GM19035 (cell line): ENCODE results near the gene MBTD1.
"Not testable (repeated sequence)": the region's sequence is repeated elsewhere in the genome, so short reads cannot be mapped to it uniquely, and the experiment has no call there.

Source experiments
- ATAC-seq: cut with Tn5 transposase; IDR thresholded peaks from one replicate; pipeline ENCODE4 v1.9.1; 2021; ENCODE audit not compliant: unreplicated experiment

The MBTD1 gene

GRCh38 chr17:51256101-51256500 is 3.7 kb downstream of the MBTD1 start:
- no peak for ATAC-seq

DNA sequence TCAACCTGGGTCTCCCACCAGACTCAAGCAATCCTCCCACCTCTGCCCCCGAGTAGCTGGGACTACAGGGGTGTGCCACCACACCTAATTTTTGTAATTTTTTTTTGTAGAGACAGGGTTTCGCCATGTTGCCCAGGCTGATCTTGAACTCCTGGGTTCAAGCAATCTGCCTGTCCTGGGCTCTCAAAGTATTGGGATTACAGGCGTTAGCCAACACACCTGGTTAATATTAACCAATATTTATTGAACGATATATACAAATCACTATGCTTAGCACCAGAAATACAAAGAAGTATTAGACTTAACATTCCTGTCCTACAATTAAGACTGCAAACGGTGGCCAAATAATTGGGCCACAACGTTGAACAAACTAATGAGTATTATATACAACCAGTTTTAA is 4.2 kb downstream of the MBTD1 start:
- ATAC-seq: no peak

DNA sequence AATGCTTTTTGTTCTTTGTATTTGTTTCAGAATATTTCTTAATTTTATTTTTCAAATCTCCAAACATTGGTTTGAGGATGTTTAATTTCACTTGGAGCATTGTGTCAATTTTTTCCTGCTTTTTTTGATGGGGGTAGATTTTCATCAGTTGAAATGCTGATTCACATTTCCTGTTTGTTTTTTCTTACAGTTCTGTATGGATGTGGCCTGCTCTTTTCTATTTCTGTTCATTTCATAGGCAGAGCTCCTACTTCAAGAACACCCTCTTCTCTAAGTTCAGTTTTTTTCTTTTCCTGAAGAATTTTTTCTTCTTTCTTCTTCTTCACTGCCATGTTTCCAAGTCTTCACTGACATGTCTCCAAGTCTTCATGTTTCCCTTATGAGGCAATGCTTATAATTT is 8.8 kb downstream of the MBTD1 start:
- no peak for ATAC-seq

DNA sequence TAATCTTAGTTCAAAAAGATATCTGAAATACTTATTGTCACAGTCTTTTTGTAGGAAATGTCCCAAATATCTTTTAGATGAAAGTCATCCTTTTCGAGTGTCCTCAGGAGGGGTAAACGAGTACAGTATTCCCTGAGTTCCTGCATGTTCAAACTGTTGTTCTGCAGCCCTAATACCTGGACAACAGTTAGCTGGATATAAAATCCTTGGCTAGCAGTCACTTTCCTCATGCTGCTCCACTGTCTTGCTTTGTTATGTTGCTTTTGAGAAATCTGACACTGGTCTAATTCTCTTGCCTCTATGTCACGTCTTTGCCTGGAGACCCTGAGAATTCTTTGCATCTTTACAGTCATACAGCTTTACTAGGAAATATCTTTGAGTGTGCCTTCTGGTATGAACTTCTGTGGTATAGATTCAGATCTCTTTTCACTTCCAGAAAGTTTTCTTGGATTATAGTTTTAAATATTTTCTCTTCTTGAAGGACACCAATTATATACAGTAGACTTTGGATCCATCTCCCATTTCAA is 9.5 kb downstream of the MBTD1 start:
- no peak for ATAC-seq

DNA sequence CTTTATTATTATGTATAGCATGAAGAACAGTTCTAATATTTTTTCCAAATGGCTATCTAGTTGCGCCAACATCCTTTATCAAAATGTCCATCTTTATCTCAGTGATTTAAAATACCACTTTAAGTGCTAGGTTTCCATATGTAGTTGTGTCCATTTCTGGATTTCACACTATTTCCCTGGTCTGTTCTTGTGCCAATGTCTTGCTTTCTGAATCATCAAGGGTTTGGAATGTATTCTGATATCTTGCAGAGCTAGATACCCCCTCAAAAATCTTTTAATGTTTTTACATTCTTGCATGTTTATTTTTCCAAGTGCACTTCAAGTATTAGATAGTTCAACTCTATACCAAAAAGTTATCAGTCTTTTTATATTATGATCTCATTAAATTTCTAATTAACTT is 14.3 kb downstream of the MBTD1 start:
- no peak for ATAC-seq

- ATAC-seq: no peak
Measured at GRCh38 chr17:51244041-51244440, 15.8 kb downstream of the MBTD1 start.

DNA sequence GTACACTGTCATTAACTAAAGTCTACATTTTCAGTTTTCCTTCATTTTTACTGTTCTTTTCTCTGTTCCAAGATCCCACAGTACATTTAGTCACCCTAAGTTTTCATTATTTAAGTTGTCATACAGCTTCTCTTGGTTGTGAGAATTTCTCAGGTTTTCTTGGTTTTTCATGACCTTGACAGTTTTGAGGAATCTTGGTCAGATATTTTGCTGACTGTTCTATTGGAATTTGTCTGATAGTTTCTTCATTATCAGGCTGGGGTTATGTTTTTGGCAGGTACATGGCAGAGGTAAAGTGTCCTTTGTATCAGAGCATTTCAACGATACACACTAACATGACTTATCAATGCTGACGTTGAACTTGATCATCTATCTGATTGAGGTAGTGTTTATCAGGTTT is 19.6 kb downstream of the MBTD1 start:
- ATAC-seq: no peak

GRCh38 chr17:51238255-51238887 is 21.5 kb downstream of the MBTD1 start:
- no peak for ATAC-seq

- ATAC-seq: no peak
Measured at GRCh38 chr17:51234162-51234561, 25.7 kb downstream of the MBTD1 start.

DNA sequence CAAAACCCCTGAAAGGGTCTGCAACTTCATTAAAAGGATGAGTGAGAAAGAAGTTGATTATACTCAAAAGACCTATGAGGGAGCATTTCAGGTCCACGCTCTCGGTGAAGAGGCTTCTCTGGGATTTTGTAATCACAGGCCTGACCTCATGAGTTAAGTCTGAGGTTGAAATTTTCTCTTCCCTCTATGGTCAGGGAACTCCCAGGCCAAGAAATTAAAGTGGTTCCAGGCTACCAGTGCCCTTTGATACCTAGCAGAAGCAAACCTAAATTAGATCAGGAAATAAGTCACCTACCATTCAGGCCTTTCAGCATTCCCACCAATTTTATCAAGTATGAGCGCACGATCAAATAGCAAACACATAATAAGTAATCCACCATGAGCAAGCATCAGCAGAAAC is 27.9 kb downstream of the MBTD1 start:
- no peak for ATAC-seq

DNA sequence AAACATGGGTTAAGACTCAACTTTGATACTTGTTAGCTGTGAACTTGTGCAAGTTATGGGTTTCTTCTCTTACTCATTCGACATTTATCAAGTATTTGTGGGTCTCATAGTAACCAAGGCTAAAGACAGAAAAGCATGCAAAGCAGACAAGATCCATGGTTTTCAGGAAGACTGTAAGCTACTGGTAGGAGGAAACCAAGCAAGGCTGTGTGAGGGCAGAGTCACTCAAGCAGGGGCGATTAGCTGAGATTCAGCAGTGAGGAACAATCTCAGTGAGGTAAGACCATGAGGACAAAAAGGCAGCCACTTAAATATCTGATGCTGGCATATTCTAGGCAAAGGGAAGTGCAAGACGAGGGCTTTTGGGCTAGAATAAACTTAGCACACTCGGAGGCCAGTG is 29.5 kb downstream of the MBTD1 start:
- ATAC-seq: no peak

DNA sequence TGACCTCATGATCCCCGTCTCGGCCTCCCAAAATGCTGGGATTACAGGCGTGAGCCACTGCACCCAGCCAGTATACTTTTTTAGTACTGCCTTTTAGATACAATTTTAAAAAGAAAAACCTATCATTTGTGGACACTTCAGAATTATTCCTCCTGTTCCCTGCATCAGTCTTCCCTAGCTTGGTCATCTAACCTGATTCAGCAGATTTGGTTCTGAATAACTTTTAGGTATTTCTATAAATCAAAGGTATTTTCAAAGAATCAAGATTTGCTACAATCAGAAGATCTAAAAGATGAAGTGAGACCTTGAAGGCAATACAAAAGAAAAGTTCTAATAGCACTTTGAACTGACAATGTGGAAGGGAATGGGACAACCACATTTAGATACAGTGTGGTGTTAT is 30.0 kb downstream of the MBTD1 start:
- ATAC-seq: no peak

GRCh38 chr17:51228161-51228560 is 31.7 kb downstream of the MBTD1 start:
- no peak for ATAC-seq

- ATAC-seq: not testable (repeated sequence)
Measured at GRCh38 chr17:51225523-51225922, 34.3 kb downstream of the MBTD1 start.

DNA sequence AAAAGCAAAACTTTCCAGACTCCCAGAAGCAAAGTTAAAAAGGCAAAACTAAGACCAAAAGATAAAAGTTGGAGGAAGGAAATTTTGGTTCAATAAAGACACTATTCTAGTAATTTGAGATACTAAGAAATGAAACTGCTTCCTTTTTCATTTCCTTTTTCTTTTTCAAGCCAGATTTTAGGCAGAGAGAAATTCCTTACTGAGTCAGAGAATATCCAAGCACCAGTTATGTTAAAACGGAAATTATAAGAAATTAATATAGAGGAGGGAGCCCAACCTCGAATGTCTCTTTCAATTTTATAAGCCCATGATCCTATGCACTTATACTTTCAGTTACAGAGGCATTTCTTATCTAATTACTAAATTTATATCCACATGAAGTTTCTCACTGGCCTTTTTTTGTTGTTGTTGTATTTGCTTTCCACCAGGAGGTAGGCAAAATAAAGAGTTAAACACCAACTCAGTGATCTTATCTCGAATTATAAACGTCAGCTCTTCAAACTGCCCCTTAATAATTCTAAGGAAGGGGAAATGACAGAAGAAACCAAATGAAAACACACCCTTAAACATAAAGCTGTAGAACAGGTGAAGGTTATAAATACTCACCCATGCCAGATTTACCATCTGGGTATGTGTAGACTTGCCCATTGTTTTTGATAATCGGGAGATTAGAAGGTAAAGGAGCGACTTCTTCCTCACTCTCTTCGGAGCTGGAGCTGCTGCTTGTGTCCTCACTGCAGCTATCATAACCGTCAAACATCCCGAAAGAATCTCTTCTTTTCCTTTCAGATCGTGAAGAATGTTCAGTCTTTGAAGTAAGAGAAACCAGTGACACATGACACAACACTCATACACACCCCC is 35.2 kb downstream of the MBTD1 start:
- ATAC-seq: no peak

DNA sequence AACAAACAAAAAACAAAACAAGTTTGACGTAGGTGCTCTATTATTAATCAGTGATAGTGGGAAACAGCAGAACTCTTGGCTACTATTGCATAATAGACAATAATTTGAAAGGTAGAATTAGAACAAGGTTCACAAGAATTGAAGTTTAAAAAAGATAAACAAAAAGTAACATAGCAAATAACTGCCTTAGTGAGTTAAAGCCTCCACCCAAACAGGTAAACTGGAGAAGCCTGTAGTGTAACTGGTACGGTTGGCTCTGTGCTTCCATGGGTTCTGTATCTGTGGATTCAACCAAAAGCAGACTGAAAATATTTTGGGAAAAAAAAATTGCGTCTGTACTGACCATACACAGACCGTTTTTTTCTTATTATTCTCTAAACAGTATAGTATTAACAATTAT is 38.5 kb downstream of the MBTD1 start:
- ATAC-seq: no peak

DNA sequence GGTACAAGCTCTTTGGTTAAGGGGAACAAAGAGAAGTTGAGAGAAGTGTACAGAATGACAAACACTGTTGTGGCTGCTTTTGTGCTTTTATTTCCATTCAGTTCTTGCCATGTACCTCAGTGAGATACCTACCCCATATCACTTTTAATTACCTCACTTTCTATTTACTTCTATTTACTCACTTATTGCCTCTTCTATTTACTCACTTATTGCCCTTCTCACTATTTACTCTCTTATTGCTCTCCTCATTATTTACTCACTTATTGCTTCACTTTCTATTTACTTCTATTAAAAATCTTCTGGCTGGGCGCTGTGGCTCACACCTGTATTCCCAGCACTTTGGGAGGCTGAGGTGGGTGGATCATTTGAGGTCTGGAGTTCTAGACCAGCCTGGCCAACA is 41.9 kb downstream of the MBTD1 start:
- ATAC-seq: no peak

- no peak for ATAC-seq
Measured at GRCh38 chr17:51214920-51215319, 44.9 kb downstream of the MBTD1 start.

DNA sequence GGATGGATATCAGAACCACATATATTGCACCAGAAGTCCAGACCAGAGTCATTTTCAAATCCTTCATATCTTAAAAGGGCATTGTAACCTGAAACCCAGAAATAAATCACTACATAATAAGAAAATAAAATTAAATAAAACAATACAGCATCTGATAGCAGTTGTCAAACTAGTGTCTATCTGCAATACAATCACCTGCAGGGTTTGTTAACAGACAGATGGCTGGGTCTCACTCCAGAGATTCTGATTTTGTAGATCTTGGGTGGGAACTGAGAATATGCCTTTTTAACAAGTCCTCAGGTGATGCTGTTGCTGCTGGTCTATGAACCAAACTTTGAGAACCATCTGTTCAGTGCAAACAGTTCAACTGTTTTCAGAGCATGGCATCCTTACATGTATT is 56.0 kb downstream of the MBTD1 start:
- no peak for ATAC-seq

DNA sequence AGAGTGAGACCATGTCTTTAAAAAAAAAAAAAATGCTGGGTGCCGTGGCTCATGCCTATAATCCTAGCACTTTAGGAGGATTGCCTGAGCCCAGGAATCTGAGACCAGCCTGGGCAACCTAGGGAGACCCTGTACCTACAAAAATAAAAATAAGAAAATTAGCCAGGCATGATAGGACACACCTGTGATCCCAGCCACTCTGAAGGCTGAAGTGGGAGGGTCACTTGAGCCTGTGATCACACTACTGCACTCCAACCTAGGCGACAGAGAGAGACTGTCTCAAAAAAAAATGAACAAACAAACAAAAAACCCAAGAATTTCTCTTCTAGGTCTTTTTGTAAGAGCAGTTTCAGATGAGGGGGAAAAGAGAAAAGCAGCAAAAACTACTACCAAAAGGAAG is 59.0 kb downstream of the MBTD1 start:
- no peak for ATAC-seq

DNA sequence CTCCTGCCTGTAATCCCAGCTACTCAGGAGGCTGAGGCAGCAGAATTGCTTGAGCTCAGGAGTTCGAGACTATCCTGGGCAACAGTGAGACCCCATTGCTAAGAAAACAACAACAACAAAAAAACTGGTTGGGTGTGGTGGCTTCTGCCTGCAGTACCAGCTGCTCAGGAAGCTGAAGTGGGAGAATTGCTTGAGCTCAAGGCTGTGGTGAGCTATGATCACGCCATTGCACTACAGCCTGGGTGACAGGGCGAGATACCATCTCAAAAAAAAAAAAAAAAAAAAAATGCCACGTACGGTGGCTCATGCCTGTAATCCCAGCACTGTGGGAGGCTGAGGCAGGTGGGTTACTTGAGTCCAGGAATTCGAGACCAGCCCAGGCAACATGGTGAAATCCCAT is 59.6 kb downstream of the MBTD1 start:
- no peak for ATAC-seq

GRCh38 chr17:51197754-51198153 is 62.1 kb downstream of the MBTD1 start:
- no peak for ATAC-seq
